Mesodermal cell (in vitro differentiated cells): Measurements from ENCODE around the gene IRAK3.

Experiments
- H3K27ac ChIP-seq: 2 replicates; pipeline ENCODE4 v1.7.0; 2013; ENCODE audit warnings: mild to moderate bottlenecking, low read depth, low read length, moderate library complexity; ENCODE audit not compliant: severe bottlenecking
- H3K36me3 ChIP-seq: 2 replicates; pipeline ENCODE4 v1.7.1; 2013; ENCODE audit warnings: mild to moderate bottlenecking, low read length, moderate library complexity; ENCODE audit not compliant: control insufficient read depth, insufficient read depth
- H3K4me1 ChIP-seq: one replicate; pipeline ENCODE4 v1.7.1; 2013; ENCODE audit warnings: mild to moderate bottlenecking, low read length; ENCODE audit not compliant: insufficient read depth, control insufficient read depth, poor library complexity, severe bottlenecking
- H3K4me3 ChIP-seq: 2 replicates; pipeline ENCODE4 v1.7.0; 2013; ENCODE audit warnings: low read length, control low read depth, mild to moderate bottlenecking; ENCODE audit not compliant: insufficient read depth, poor library complexity, severe bottlenecking; ENCODE audit errors: extremely low read depth
- H3K9me3 ChIP-seq: 2 replicates; pipeline ENCODE4 v1.7.1; 2013; ENCODE audit warnings: mild to moderate bottlenecking, low read length, moderate library complexity; ENCODE audit not compliant: control insufficient read depth
- WGBS, 2 experiments: methylation state at CpG; one replicate each; pipeline ENCODE4 v1.1.5; 2013; ENCODE audit warnings: missing lambda C conversion rate in 2 of 2; ENCODE audit not compliant: insufficient coverage in 2 of 2; 5-methylcytosine and 5-hydroxymethylcytosine counted together

Gene IRAK3

GRCh38 chr12:66268562-66268961 lies 79.5 kb downstream of the IRAK3 start:
- Histone ChIP-seq H3K4me3 (no peak overlapping the region), H3K9me3 (no peaks in the 10 kb centered on the region), H3K4me1 (no peaks in the 10 kb centered on the region), H3K27ac (no peak overlapping the region), H3K36me3 (no peaks in the 10 kb centered on the region)
- 78 to 83% methylated on average over 3 of the region's 3 CpGs for WGBS, 2 experiments

- Histone ChIP-seq H3K27ac (no peak overlapping the region), H3K4me3 (no peak overlapping the region), H3K9me3 (no peaks in the 10 kb centered on the region), H3K36me3 (no peaks in the 10 kb centered on the region), H3K4me1 (no peaks in the 10 kb centered on the region)
- WGBS, 2 experiments = 100% methylated on average over 2 to 6 of the region's 6 CpGs
Observed at GRCh38 chr12:66269142-66269541, 80.1 kb downstream of the IRAK3 start.

DNA sequence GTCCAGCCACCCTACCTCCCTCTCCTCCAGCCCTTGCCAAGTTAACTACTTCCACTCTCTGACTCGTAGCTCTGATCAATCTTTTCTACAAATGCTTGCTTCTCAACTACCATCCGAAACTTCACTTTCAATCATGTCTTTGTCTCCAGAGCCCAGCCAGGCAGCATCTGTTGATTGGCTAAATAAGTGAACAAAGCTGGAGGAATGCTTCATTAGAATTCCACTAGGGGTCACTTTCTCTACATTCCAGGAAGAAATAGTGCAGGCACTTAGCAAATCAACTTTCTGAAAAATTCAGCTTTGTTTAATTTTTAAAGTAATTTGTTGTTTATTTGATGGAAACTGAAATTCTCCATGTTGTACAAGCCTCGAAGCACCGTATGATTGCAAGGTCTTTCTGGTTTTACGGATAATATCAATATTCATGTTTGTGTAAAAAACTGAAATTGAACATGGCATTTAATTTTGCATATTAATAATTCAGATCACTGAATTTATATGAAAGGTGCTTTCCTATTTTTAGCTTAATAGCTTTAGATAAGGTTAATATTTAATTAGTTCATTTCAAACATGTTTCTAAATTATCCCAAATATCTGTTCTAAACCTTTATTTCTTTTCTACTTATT lies 80.9 kb downstream of the IRAK3 start:
- 50 to 73% methylated on average over 1 to 2 of the region's 5 CpGs for WGBS, 2 experiments

GRCh38 chr12:66270613-66271012 lies 81.6 kb downstream of the IRAK3 start:
- no peak overlapping the region for H3K4me3 ChIP-seq
- no peaks in the 10 kb centered on the region for H3K4me1 ChIP-seq
- H3K27ac ChIP-seq = no peak overlapping the region
- no peaks in the 10 kb centered on the region for H3K36me3 ChIP-seq
- H3K9me3 ChIP-seq = no peaks in the 10 kb centered on the region
- WGBS, 2 experiments = 100% methylated on average over 1 of the region's 1 CpG; no CpG with 5 or more reads in 1 of the 2 experiments

More for the DNA sequence above, 80.9 kb downstream of the IRAK3 start:
- Histone ChIP-seq H3K9me3 (no peaks in the 10 kb centered on the region), H3K4me3 (no peak overlapping the region), H3K36me3 (no peaks in the 10 kb centered on the region), H3K4me1 (no peaks in the 10 kb centered on the region), H3K27ac (no peak overlapping the region)

DNA sequence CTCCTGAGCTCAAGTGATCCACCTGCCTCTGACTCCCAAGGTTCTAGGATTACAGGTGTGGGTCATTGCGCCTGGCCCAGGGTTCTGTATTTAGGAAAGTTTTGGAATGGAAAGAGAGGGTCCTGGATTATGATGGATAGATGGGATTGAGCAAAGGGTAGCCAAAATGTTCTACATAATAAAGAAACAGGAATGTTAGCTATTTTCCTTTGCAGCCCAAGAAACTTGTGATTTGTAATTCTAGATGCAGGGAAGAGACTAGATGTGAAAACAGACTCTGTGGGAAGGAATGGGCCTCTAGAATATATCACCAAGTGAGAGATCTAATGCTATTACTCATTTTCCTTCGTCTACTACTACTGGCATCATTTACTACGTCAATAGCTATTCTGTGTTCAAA lies 83.6 kb downstream of the IRAK3 start:
- H3K4me3 ChIP-seq = no peak overlapping the region
- WGBS, 2 experiments = 0 to 62% methylated on average over 1 to 3 of the region's 3 CpGs
- H3K36me3 ChIP-seq = no peaks in the 10 kb centered on the region
- no peak overlapping the region for H3K27ac ChIP-seq
- H3K9me3 ChIP-seq = no peaks in the 10 kb centered on the region
- no peaks in the 10 kb centered on the region for H3K4me1 ChIP-seq

- WGBS, 2 experiments = no CpG with 5 or more reads among the region's 1 CpG
- H3K9me3 ChIP-seq = no peaks in the 10 kb centered on the region
- no peak overlapping the region for H3K4me3 ChIP-seq
- H3K27ac ChIP-seq = no peak overlapping the region
- H3K4me1 ChIP-seq = no peaks in the 10 kb centered on the region
- no peaks in the 10 kb centered on the region for H3K36me3 ChIP-seq
Observed at GRCh38 chr12:66273147-66273546, 84.1 kb downstream of the IRAK3 start.

GRCh38 chr12:66275040-66275439 lies 86.0 kb downstream of the IRAK3 start:
- WGBS, 2 experiments = 100% methylated on average over 1 of the region's 2 CpGs; no CpG with 5 or more reads in 1 of the 2 experiments
- no peaks in the 10 kb centered on the region for H3K4me1 ChIP-seq
- H3K4me3 ChIP-seq = no peak overlapping the region
- H3K36me3 ChIP-seq = no peaks in the 10 kb centered on the region
- no peak overlapping the region for H3K27ac ChIP-seq
- no peaks in the 10 kb centered on the region for H3K9me3 ChIP-seq

GRCh38 chr12:66279123-66279712 lies 90.2 kb downstream of the IRAK3 start:
- Histone ChIP-seq H3K4me3 (no peak overlapping the region), H3K9me3 (peaks cover 4% of the 10 kb centered on the region), H3K36me3 (no peaks in the 10 kb centered on the region), H3K27ac (no peak overlapping the region), H3K4me1 (no peaks in the 10 kb centered on the region)
- WGBS, 2 experiments = 41 to 58% methylated on average over 2 to 3 of the region's 3 CpGs

- Histone ChIP-seq H3K36me3 (no peaks in the 10 kb centered on the region), H3K27ac (no peak overlapping the region), H3K9me3 (peaks cover 4% of the 10 kb centered on the region), H3K4me3 (no peak overlapping the region), H3K4me1 (no peaks in the 10 kb centered on the region)
- WGBS, 2 experiments = 80% methylated on average over 1 of the region's 1 CpG; no CpG with 5 or more reads in 1 of the 2 experiments
Observed at GRCh38 chr12:66280561-66280960, 91.5 kb downstream of the IRAK3 start.

DNA sequence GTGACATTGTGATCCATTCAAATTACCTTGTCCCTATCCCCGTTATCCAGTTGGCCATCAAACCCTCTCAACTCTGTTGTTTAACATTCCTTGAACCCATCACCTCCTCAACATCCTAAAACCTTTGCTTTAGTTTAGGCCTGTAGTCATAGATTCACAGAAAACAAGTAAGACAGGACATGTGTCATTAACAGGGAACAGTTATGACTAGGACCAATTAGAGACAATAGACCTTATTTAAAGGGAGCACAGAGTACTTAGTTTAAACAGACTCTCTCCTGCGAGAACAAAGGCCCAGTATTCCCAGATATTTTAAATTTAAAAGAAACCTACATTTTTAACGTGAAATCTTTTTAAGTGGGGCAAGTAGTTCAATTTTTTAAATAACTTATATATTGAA lies 93.2 kb downstream of the IRAK3 start:
- peaks cover 4% of the 10 kb centered on the region for H3K9me3 ChIP-seq
- no peak overlapping the region for H3K27ac ChIP-seq
- H3K4me3 ChIP-seq = no peak overlapping the region
- no peaks in the 10 kb centered on the region for H3K4me1 ChIP-seq
- H3K36me3 ChIP-seq = no peaks in the 10 kb centered on the region
- WGBS, 2 experiments = no CpG with 5 or more reads among the region's 3 CpGs

GRCh38 chr12:66287275-66287674 lies 98.3 kb downstream of the IRAK3 start:
- H3K27ac ChIP-seq = no peak overlapping the region
- WGBS, 2 experiments = 94 to 100% methylated on average over 3 of the region's 3 CpGs
- H3K9me3 ChIP-seq = no peaks in the 10 kb centered on the region
- H3K4me1 ChIP-seq = no peaks in the 10 kb centered on the region
- no peak overlapping the region for H3K4me3 ChIP-seq
- no peaks in the 10 kb centered on the region for H3K36me3 ChIP-seq
